Tibial nerve (tissue), 4 donors: ENCODE measurements around the gene PDZD2. TPM values are rescaled to one million over a fixed set of nuclear protein-coding genes. Genes with fewer than 3 reads are reported as not detected.

Experiments
- DNase-seq, 2 donors: peaks; one replicate each; pipeline ENCODE4 v3.0.0-alpha.2; 2019; ENCODE audit warnings: low spot score in 2 of 2
- H3K27ac ChIP-seq, 4 donors: fragments of 200-600 bp; sonication (generic) in 3 of 4; one replicate each; pipeline ENCODE4 v1.5.1; 2017 to 2019; ENCODE audit warnings: mild to moderate bottlenecking in 1 of 4
- H3K27me3 ChIP-seq, 2 donors: fragments of 200-600 bp; sonication (generic) in 1 of 2; one replicate each; pipeline versions ENCODE4 v1.5.1 to v1.6.0; 2017 to 2019
- H3K36me3 ChIP-seq, 3 donors: fragments of 200-600 bp; sonication (generic); one replicate each; pipeline ENCODE4 v1.5.1; 2018 to 2019
- H3K4me1 ChIP-seq, 4 donors: fragments of 200-600 bp; sonication (generic) in 3 of 4; one replicate each; pipeline ENCODE4 v1.5.1; 2017 to 2019
- H3K4me3 ChIP-seq, 4 donors: fragments of 200-600 bp; sonication (generic) in 3 of 4; one replicate each; pipeline ENCODE4 v1.5.1; 2017 to 2019; ENCODE audit warnings: mild to moderate bottlenecking in 1 of 4, moderate library complexity in 1 of 4
- H3K9me3 ChIP-seq, 4 donors: fragments of 200-600 bp; sonication (generic) in 3 of 4; one replicate each; pipeline ENCODE4 v1.5.1; 2017 to 2019
- EP300 ChIP-seq, 2 donors: sonication (generic); formaldehyde crosslinking; IDR thresholded peaks; one replicate each; pipeline ENCODE4 v1.6.1; 2017; ENCODE audit warnings: antibody characterized with exemption in 2 of 2, mild to moderate bottlenecking in 1 of 2
- POLR2A ChIP-seq, 2 donors: fragments of 450-650 bp; IDR thresholded peaks; one replicate each; pipeline ENCODE4 v1.6.1; 2017; ENCODE audit warnings: antibody characterized with exemption in 2 of 2, mild to moderate bottlenecking in 2 of 2, moderate library complexity in 2 of 2
- WGBS, 2 donors: methylation state at CpG; one replicate each; pipeline ENCODE4 v1.1.5; 2018; 5-methylcytosine and 5-hydroxymethylcytosine counted together
- total RNA-seq, 4 donors: library from RNA; depleted of rRNA; stranded (reverse); fragments of >200 nt; gene quantifications; one replicate each; pipeline ENCODE4 v1.1.0, GENCODE V29; 2016
- TF ChIP-seq, protein P1 (sequence below), 5 experiments: fragments of 200-600 bp in 3 of 5; fragments of 450-650 bp in 2 of 5; sonication (generic) in 3 of 5; IDR thresholded peaks; one replicate each; pipeline ENCODE4 v1.5.1; 2016 to 2019; ENCODE audit warnings: antibody characterized with exemption in 5 of 5, mild to moderate bottlenecking in 3 of 5, moderate library complexity in 2 of 5

PDZD2 gene
- total RNA-seq, 4 donors from 2014 or later = 102 to 153 (median 117) TPM

DNA sequence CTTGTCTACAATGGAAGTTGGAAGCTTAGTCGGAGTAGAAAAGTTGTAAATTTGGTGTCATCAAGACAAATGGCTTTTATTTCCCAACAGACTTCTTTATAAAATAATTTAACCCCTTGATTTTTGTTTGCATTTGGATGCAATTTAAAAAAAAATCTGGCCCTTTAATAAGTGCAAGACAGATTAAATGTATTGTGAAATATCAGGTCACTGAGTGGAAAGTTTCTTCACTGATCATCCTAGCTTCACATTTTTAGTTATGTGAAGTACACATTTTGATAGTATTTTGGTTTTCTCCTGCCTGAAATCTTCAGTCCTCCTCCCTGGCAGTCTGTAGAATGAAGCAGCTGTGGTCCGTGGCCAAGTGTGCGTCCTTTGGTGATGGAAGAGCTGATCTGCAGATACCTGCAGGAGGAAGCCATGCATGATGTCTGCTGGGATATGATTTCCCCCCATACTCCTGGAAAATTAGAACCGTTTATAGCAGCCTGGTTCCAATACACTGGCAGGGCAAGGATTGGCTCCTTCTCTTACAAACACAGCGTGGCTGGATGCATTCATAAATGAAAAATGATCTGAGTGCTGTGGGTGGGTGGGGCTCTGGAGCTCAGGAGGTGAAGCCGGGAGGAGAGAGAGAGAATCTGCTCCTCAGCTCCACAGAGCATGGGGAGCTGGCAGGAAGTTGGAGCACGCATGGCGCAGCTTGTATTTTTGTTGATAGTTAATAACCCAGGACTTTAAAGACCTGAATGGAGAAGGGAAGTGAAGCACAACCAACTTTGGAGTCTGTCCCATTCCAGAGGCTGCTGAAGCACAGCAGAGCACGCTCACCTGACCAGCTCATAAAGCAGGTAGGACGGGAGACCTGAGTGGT, 296.8 kb downstream of the PDZD2 start:
- peak in 1 of 2 donors; percentile 45 for TF ChIP-seq POLR2A (IDR thresholded peaks at IDR 0.05)
- TF ChIP-seq, protein P1, sequence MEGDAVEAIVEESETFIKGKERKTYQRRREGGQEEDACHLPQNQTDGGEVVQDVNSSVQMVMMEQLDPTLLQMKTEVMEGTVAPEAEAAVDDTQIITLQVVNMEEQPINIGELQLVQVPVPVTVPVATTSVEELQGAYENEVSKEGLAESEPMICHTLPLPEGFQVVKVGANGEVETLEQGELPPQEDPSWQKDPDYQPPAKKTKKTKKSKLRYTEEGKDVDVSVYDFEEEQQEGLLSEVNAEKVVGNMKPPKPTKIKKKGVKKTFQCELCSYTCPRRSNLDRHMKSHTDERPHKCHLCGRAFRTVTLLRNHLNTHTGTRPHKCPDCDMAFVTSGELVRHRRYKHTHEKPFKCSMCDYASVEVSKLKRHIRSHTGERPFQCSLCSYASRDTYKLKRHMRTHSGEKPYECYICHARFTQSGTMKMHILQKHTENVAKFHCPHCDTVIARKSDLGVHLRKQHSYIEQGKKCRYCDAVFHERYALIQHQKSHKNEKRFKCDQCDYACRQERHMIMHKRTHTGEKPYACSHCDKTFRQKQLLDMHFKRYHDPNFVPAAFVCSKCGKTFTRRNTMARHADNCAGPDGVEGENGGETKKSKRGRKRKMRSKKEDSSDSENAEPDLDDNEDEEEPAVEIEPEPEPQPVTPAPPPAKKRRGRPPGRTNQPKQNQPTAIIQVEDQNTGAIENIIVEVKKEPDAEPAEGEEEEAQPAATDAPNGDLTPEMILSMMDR (IDR thresholded peaks at IDR 0.05) = no peak
- TF ChIP-seq EP300 (IDR thresholded peaks at IDR 0.05) = peak in 1 of 2 donors; percentile 68
- peaks cover 0 to 39% (median 0%) of the 10 kb centered on the region in 4 donors for H3K4me1 ChIP-seq
- peak overlapping the region in 3 of 4 donors; percentile 20 to 78 (median 76) for H3K27ac ChIP-seq
- WGBS, 2 donors = 29 to 44% methylated on average over 10 of the region's 10 CpGs
- H3K36me3 ChIP-seq = no peaks in the 10 kb centered on the region
- no peaks in the 10 kb centered on the region for H3K9me3 ChIP-seq
- DNase-seq = no peak
- no peaks in the 10 kb centered on the region for H3K27me3 ChIP-seq
- H3K4me3 ChIP-seq = peak overlapping the region; percentile 14 to 42 (median 23)

DNA sequence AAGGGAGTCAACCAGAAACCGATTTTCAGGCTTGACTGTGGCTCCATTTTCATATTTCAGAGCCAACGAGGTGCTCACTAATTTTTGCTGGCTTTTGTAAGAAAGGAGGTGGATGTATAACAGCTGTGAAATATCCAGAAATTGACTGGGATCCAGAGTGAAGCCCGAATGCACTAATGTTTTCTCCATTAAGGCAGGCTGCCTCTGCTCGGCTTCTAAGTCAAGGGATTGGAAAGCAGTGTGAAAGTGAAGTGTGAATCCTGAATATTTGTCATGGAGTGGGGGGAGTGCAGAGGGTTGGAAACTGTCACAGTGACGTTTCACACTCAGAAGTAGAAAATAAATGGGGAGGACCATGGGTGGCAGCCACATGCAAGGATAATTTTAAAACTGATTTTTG, 297.8 kb downstream of the PDZD2 start:
- H3K4me3 ChIP-seq = peak overlapping the region; percentile 23 to 42 (median 24)

GRCh38 chr5:31937226-31937625, 298.3 kb downstream of the PDZD2 start:
- no peaks in the 10 kb centered on the region for H3K9me3 ChIP-seq
- no peak for DNase-seq
- peak overlapping the region; percentile 28 to 78 (median 64) for H3K27ac ChIP-seq
- H3K4me1 ChIP-seq = peaks cover 0 to 46% (median 2%) of the 10 kb centered on the region in 4 donors
- peak overlapping the region; percentile 23 to 42 (median 24) for H3K4me3 ChIP-seq
- WGBS, 2 donors = 63 to 68% methylated on average over 7 of the region's 7 CpGs
- no peaks in the 10 kb centered on the region for H3K27me3 ChIP-seq
- no peaks in the 10 kb centered on the region for H3K36me3 ChIP-seq
- peak in 1 of 2 donors; percentile 9 for TF ChIP-seq EP300 (IDR thresholded peaks at IDR 0.05)
- no peak for TF ChIP-seq POLR2A (IDR thresholded peaks at IDR 0.05)

More for the DNA sequence above, 297.8 kb downstream of the PDZD2 start:
- no peaks in the 10 kb centered on the region for H3K27me3 ChIP-seq
- no peak for TF ChIP-seq EP300 (IDR thresholded peaks at IDR 0.05)
- TF ChIP-seq POLR2A (IDR thresholded peaks at IDR 0.05) = no peak
- TF ChIP-seq, protein P1 (IDR thresholded peaks at IDR 0.05) = no peak
- no peaks in the 10 kb centered on the region for H3K9me3 ChIP-seq
- DNase-seq = no peak
- H3K4me1 ChIP-seq = peaks cover 0 to 45% (median 2%) of the 10 kb centered on the region in 4 donors
- H3K36me3 ChIP-seq = no peaks in the 10 kb centered on the region
- peak overlapping the region; percentile 28 to 78 (median 64) for H3K27ac ChIP-seq
- WGBS, 2 donors = 26 to 41% methylated on average over 5 of the region's 5 CpGs

DNA sequence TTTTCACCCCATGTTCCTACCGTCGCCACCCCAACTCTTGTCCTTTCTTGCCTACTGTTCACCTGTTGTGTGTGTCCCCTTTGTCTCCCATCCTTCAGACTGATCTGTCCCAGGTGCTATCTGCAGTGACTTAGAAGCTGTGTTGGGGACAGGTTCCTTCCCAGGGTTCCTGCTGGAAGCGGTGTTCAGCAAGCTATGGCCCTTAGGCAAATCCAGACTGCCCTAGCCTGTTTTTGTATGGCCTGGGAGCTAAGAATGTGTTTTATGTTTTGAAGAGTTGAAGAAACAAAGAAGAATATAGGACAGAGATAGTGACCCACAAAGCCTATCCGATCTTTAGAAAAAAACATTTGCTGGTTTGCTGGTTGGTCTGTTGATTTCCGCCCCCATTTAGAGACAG, 298.8 kb downstream of the PDZD2 start:
- Histone ChIP-seq H3K4me3 (peak overlapping the region; percentile 23 to 42 (median 24)), H3K36me3 (no peaks in the 10 kb centered on the region), H3K27ac (peak overlapping the region; percentile 28 to 78 (median 64)), H3K4me1 (peaks cover 0 to 51% (median 2%) of the 10 kb centered on the region in 4 donors), H3K9me3 (no peaks in the 10 kb centered on the region), H3K27me3 (no peaks in the 10 kb centered on the region)
- TF ChIP-seq EP300 (IDR thresholded peaks at IDR 0.05) = no peak
- no peak for TF ChIP-seq POLR2A (IDR thresholded peaks at IDR 0.05)
- TF ChIP-seq, protein P1 (IDR thresholded peaks at IDR 0.05) = no peak
- no peak for DNase-seq
- WGBS, 2 donors = 69 to 81% methylated on average over 5 of the region's 5 CpGs

GRCh38 chr5:31939151-31939550, 300.2 kb downstream of the PDZD2 start:
- Histone ChIP-seq H3K27ac (peak overlapping the region in 2 of 4 donors; percentile 21 to 76), H3K27me3 (no peaks in the 10 kb centered on the region), H3K4me3 (no peak overlapping the region), H3K36me3 (no peaks in the 10 kb centered on the region), H3K4me1 (peaks cover 0 to 54% (median 2%) of the 10 kb centered on the region in 4 donors), H3K9me3 (no peaks in the 10 kb centered on the region)
- WGBS, 2 donors = 80 to 85% methylated on average over 5 of the region's 5 CpGs
- TF ChIP-seq EP300 (IDR thresholded peaks at IDR 0.05) (peak in 1 of 2 donors; percentile 25), POLR2A (IDR thresholded peaks at IDR 0.05) (no peak)
- TF ChIP-seq, protein P1 (IDR thresholded peaks at IDR 0.05) = no peak
- DNase-seq = no peak
